Measurements from ENCODE around the gene SEC23B.
"Not testable (repeated sequence)": the region's sequence is repeated elsewhere in the genome, so short reads cannot be mapped to it uniquely, and the experiment has no call there.

The SEC23B gene

GRCh38 chr20:18526761-18527160 is 19.0 kb downstream of the SEC23B start:
- not testable (repeated sequence) for DNase-seq (ENCODE audit: low read depth)

DNA sequence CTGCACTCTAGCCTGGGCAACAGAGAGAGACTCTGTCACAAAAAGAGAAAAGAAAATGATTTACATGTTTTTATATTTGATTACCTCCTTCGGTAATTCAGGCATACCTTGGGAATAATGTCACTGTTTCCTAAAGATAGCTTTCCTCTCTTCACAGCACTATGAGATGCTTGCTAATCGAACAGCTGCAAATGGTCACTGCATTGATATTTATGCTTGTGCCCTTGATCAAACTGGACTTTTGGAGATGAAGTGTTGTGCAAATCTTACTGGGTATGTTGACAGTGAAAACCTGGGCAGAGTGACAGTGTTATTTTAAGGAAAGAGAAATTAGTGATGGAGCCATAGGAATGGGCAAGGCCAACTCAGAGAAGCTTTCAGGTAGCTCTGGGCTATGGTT is 19.6 kb downstream of the SEC23B start:
- DNase-seq (ENCODE audit: low read depth) = no peak

DNA sequence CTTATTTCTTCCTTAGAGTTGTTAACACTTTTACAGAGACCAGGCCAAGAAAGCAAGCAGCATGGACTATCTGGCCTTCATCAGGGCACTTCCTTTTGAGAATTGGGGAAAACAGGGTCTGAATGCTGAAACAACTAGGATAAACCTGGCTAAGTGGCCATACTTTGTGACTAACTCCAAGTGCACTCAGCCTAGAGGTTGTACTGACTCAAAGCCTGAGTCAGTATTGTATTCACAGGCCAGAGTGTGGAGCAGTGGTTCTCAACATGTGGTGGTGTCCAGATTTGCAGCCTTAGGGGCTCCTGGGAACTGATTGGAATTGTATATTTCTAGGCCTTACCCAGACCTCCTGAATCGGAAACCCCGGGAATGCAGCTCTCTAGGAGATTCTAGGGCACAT is 20.1 kb downstream of the SEC23B start:
- DNase-seq (ENCODE audit: low read depth) = no peak

- no peak for DNase-seq (ENCODE audit: low read depth)
These were observed 21.3 kb downstream of the SEC23B start for GRCh38 chr20:18529041-18529440.

GRCh38 chr20:18532626-18533025 is 24.9 kb downstream of the SEC23B start:
- DNase-seq (ENCODE audit: low read depth) = no peak

DNA sequence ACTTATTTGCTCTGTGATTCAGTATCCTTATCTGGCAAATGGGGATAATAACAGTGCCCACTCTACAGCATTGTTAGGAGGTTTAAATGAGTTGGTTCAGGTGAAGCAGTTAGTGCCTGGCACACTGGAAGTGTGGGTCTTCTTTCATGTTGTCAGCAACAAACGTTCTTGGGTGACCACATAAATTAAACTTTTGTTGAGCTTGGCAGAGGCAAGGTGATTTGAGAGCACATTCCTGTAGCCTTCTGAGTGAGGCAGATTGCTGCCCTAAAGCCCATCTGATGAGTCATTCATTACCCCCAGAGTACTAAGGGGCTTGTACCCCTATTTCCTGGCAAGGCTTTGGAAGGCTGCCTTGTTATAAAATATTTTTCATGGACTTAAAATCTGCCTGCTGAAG is 25.8 kb downstream of the SEC23B start:
- no peak for DNase-seq (ENCODE audit: low read depth)

GRCh38 chr20:18533978-18534644 is 26.4 kb downstream of the SEC23B start:
- DNase-seq (ENCODE audit: low read depth) = no peak

DNA sequence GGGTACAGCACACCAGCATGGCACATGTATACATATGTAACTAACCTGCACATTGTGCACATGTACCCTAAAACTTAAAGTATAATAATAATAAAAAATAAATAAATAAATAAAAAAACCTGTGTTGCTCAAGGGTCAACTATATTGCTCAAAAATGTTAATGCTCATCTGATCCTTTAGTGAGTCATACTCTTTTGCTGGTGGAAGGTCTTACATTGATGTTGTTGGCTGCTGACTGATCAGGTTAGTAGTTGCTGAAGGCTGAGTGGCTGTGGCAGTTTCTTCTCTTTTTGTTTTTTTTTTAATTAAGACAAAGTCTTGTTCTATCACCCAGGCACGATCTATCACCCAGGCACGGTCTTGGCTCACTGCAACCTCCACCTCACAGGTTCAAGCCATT is 29.9 kb downstream of the SEC23B start:
- no peak for DNase-seq (ENCODE audit: low read depth)

- DNase-seq (ENCODE audit: low read depth) = no peak
These were observed 34.0 kb downstream of the SEC23B start for GRCh38 chr20:18541741-18542140.

GRCh38 chr20:18543216-18543615 is 35.5 kb downstream of the SEC23B start:
- DNase-seq (ENCODE audit: low read depth) = no peak

DNA sequence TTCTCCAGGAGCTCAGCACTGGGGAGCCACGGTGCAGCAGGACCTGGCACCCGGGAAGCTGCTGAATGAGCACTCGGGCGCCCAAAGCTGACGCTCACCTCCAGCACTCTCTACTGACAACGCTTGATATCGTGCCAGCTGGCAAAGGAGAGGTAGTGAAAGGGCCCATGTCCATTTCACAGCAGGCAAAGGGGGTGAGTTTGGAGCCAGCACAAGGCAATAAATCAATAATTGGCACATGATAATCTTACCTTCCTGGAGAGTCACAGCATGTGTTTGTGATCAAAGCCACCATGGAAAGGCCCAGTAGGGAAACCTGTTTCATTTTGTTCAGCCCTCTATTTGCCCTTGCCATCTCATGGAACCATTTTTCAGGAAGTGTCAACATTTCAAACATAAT is 36.2 kb downstream of the SEC23B start:
- no peak for DNase-seq (ENCODE audit: low read depth)

- no peak for DNase-seq (ENCODE audit: low read depth)
These were observed 37.8 kb downstream of the SEC23B start for GRCh38 chr20:18545566-18545965.

DNA sequence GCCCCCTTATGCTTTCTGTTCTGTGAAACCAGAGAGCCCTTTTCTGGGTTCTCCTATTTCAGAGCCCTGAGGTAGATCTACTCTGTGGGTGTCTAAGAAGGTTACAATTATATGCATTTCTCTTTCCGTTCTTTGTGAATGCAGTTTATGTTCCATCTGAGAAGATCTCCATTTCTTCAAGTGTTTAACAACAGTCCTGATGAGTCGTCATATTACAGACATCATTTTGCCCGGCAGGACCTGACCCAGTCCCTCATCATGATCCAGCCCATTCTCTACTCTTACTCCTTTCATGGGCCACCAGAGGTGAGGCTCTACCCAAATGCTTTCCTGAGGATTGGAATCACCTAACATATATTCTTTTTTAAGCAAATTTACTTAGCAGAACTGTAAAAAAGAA is 40.7 kb downstream of the SEC23B start:
- no peak for DNase-seq (ENCODE audit: low read depth)

- no peak for DNase-seq (ENCODE audit: low read depth)
These were observed 46.0 kb downstream of the SEC23B start for GRCh38 chr20:18553746-18554145.

GRCh38 chr20:18566892-18567738 is 59.4 kb downstream of the SEC23B start, which contains the start of gene SMIM26:
TSS of gene SMIM26 (plus strand) at chr20:18567432. CDS start at chr20:18567479, 47 bp downstream.
- DNase-seq (ENCODE audit: low read depth) = peak; percentile 93

GRCh38 chr20:18567739-18568091 is 60.0 kb downstream of the SEC23B start:
- no peak for DNase-seq (ENCODE audit: low read depth)

DNA sequence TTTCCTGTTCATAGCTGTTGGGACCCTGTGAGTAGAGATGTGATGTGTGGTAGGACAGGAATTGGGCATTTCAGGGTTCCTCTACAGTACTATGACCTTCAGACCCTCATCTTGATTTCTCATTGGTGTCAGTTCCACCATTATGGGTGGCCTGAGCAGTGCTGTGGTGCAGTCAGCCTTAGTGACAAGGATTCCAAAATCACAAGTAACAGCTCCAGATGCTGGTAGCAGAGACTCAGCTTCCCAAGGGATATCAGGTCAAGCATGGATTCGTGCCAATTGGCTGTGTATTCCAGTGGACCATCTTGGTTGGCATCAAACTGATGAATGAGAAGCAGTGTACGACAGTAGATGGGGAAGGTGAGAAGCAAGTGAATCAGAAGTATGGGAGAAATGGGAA is 63.3 kb downstream of the SEC23B start:
- no peak for DNase-seq (ENCODE audit: low read depth)

GRCh38 chr20:18571578-18571977 is 63.8 kb downstream of the SEC23B start:
- DNase-seq (ENCODE audit: low read depth) = no peak

DNA sequence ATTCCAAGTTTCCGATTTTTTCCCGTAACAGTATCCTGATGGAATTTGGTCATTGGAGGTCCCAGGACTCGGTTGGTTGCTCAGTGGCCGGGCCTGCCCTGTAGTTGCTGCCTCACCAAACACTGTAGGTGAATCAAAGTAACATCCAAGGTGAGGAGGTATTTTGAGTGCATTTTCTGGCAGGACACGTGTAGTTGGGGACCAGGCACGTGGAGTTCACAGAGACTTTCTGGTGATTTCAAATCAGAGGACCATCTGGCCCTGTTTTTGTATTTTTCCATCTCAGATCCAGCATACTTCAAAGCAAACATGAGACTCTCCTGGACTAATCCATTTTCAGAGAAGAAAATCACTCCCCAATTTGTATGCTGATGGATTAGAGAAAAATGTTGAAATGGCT is 70.2 kb downstream of the SEC23B start:
- no peak for DNase-seq (ENCODE audit: low read depth)

DNA sequence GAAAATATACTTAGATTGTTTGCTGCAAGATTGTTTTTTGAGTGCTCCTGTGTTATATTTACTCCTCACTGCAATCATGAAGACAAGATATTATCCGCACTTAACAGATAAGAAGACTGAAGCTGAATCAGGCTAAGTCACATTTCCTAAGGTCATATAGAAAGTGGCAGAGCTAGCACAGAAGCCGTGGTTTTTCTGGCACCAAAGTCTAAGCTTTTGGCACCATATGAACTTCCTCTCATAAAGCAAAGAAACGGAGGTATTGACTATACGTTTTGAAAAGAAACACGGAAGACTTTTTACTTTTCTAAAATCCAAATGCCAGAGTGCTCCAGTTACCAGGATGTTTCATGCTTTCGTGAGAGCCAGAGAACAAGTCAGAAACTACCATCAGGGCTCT is 70.8 kb downstream of the SEC23B start:
- no peak for DNase-seq (ENCODE audit: low read depth)

- no peak for DNase-seq (ENCODE audit: low read depth)
These were observed 72.3 kb downstream of the SEC23B start for GRCh38 chr20:18580012-18580411.

GRCh38 chr20:18585134-18585533 is 77.4 kb downstream of the SEC23B start:
- no peak for DNase-seq (ENCODE audit: low read depth)

Measured in activated T-cell treated with anti-CD3 and anti-CD28 coated beads for 48 hours (primary cell).